H1 (cell line): Measurements from ENCODE around the gene SESN2. TPM values are rescaled to one million over a fixed set of nuclear protein-coding genes. Genes with fewer than 3 reads are reported as not detected.

Experiments used
- ASH2L ChIP-seq: fragments of 200-600, 300-600 bp; sonication (generic); IDR thresholded peaks from one replicate; pipeline ENCODE4 v1.7.1; 2017; ENCODE audit warnings: low read length
- KDM4A ChIP-seq: IDR thresholded peaks from one replicate; pipeline ENCODE4 v1.7.1; 2012; ENCODE audit warnings: low read depth, mild to moderate bottlenecking, moderate library complexity, low read length, inconsistent platforms; ENCODE audit not compliant: severe bottlenecking
- NANOG ChIP-seq: IDR thresholded peaks from 2 replicates; pipeline ENCODE4 v1.6.1; 2011; ENCODE audit warnings: low read length, low read depth, mild to moderate bottlenecking, inconsistent platforms; ENCODE audit not compliant: insufficient read depth, poor library complexity, severe bottlenecking
- RAD21 ChIP-seq, 2 experiments: IDR thresholded peaks in 1 of 2; conservative IDR thresholded peaks in 1 of 2; 2 replicates each; pipeline ENCODE4 v1.6.1; 2011; ENCODE audit warnings: low read depth in 2 of 2, low read length in 2 of 2, improper control_type of control experiment in 1 of 2, inconsistent platforms in 1 of 2, mild to moderate bottlenecking in 1 of 2, moderate library complexity in 1 of 2
- SP4 ChIP-seq: IDR thresholded peaks from 2 replicates; pipeline ENCODE4 v1.6.1; 2012; ENCODE audit warnings: low read length, inconsistent platforms
- TBP ChIP-seq: IDR thresholded peaks from 2 replicates; pipeline ENCODE4 v1.6.1; 2011; ENCODE audit warnings: low read depth, low read length, improper control_type of control experiment
- TEAD4 ChIP-seq: IDR thresholded peaks from 2 replicates; pipeline ENCODE4 v1.6.1; 2012; ENCODE audit warnings: low read depth, low read length, inconsistent platforms, mixed read lengths
- USF2 ChIP-seq: IDR thresholded peaks from 2 replicates; pipeline ENCODE4 v1.6.1; 2011; ENCODE audit warnings: low read length, improper control_type of control experiment
- YY1 ChIP-seq: IDR thresholded peaks from 2 replicates; pipeline ENCODE4 v1.6.1; 2011; ENCODE audit warnings: low read depth, mild to moderate bottlenecking, low read length
- polyA plus RNA-seq, 7 experiments: library from polyadenylated mRNA; depleted of rRNA in 3 of 7; stranded (reverse) in 5 of 7; unstranded in 2 of 7; fragments of >200 nt in 5 of 7; fragments of 200-250 nt in 2 of 7; gene quantifications; 1 replicate in 5 of 7; 2 replicates in 1 of 7; 4 replicates in 1 of 7; pipeline versions ENCODE4 v1.2.1 to v1.2.3, GENCODE V29; 2011 to 2013; ENCODE audit warnings: missing spikeins in 2 of 7, mixed read lengths in 2 of 7
- total RNA-seq: library from RNA; stranded (reverse); fragmentation: NEBNext Ultra II Directional; extraction: Animal tissue kit (Norgen Biotek cat#: 25700); gene quantifications from 2 replicates; pipeline ENCODE4 v1.2.1, GENCODE V29; 2021

SESN2 gene
- total and polyA plus RNA-seq, 2 of the 8 experiments (the other 6 are each of a cell fraction or from before 2014, with no cell fraction given): 25.1 to 33.0 TPM

GRCh38 chr1:28232558-28233263 lies 26.6 kb upstream of the SESN2 start, which contains the start of gene DNAJC8 (continued):
- TF ChIP-seq NANOG: no peak
- peak; percentile 99 for TF ChIP-seq USF2
- peak; percentile 79 for TF ChIP-seq KDM4A
- TF ChIP-seq SP4: peak; percentile 97; the same call in 1 of the 2 replicates
- no peak for TF ChIP-seq RAD21 (IDR thresholded peaks at IDR 0.05 in 1 of 2, conservative IDR thresholded peaks at IDR 0.05 in 1 of 2; ENCODE audit: low read depth in 2 of 2, low read length in 2 of 2)
- TF ChIP-seq TBP: peak; percentile 88
- peak; percentile 97 for TF ChIP-seq YY1
- peak; percentile 78 for TF ChIP-seq ASH2L
- no peak for TF ChIP-seq TEAD4
